ENCODE measurements around the gene ZBTB7C. TPM values are rescaled to one million over a fixed set of nuclear protein-coding genes. Genes with fewer than 3 reads are reported as not detected.

The ZBTB7C gene
- total RNA-seq, 5 donors from 2014 or later (not counting 1 experiment from before 2014, with no cell fraction given), result 0.06 TPM; not detected in 4

DNA sequence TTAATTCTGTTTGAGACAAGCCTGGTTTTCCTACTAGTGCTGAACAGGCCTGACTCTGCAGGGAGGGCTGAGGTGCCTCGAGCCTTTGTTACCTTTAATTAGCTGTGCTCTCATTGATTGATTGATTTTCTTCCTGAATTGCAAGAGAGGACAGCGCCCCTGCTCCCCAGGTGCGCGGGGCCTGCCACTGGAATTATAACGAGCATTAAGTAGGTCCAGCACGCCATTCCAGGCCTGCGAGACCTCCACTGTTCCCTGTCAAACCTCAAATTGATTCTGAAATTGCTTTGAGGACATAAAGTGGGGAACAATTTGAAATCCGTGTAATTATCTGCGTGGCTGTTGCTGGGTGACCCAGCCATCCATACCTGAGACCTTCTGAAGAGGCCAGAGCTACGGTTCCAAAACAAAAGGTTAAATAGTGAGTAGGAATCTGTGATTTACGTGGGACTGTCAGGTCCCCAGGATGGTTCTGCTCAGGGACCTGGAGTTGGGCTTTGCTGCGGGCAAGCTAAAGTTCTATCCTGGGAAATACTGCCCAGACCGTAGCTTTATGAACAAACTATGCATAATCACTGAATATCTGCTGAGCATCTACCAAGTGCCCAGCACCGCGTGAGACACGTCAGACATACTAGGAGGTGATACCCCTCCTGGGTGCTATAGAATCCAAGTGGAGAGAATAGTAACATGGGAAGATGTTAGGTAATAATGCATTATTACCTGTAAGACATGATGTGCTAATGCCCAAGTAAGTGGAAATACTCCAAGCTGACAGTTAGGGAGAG, 104.1 kb downstream of the ZBTB7C start:
- Histone ChIP-seq H3K36me3 (ENCODE audit: control insufficient read depth in 2 of 2, extremely low read depth in 1 of 2, insufficient read depth in 1 of 2, low read length in 1 of 2) (no peaks in the 10 kb centered on the region), H3K27me3 (replicated peaks in 1 of 2; ENCODE audit: control insufficient read depth in 2 of 2, extremely low read depth in 1 of 2, insufficient read depth in 2 of 2, low read length in 1 of 2) (peaks cover 0 to 10% of the 10 kb centered on the region in 2 experiments), H3K4me1 (ENCODE audit: control insufficient read depth in 1 of 2, extremely low read depth in 1 of 2, insufficient read depth in 2 of 2, low read length in 2 of 2) (peaks cover 0 to 7% of the 10 kb centered on the region in 2 experiments), H3K4me3 (ENCODE audit: control insufficient read depth in 1 of 2, extremely low read depth in 1 of 2, low read length in 1 of 2) (no peak overlapping the region), H3K27ac (ENCODE audit: low read length) (no peak overlapping the region), H3K9me3 (no peaks in the 10 kb centered on the region)
- Mint-ChIP-seq H3K36me3 (no peaks in the 10 kb centered on the region), H3K4me1 (peaks cover 4 to 8% (median 5%) of the 10 kb centered on the region in 3 donors), H3K27me3 (peaks cover 0 to 3% of the 10 kb centered on the region in 2 donors), H3K4me3 (no peak overlapping the region), H3K27ac (no peak overlapping the region), H3K9me3 (no peaks in the 10 kb centered on the region)
- ATAC-seq (replicated peaks in 1 of 4), result no peak
- WGBS (ENCODE audit: insufficient coverage), result 89% methylated on average over 6 of the region's 16 CpGs
- no peak for DNase-seq
- POLR2A ChIA-PET, result no interaction called here
- CTCF ChIA-PET, result no interaction called here

DNA sequence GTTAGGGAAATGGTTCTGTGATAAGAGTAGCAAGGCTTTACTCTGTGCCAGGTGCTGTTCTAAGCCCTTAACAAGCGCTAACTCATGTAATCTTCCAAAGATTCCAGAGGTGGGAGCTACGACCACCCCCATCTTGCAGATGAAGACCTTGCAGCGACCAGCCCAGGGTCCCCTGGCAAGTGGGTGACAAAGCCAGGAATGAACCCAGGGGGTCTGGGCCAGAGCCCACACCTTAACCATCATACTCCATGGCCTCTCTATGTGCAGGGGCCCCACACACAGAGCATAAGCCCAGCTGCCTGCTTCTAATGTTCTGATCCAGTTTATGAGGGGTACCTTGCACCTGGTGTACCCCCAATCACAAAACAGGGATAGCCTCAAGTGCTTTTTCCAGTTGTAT, 105.3 kb downstream of the ZBTB7C start:
- Histone ChIP-seq H3K27me3 (replicated peaks in 1 of 2; ENCODE audit: control insufficient read depth in 2 of 2, extremely low read depth in 1 of 2, insufficient read depth in 2 of 2, low read length in 1 of 2) (peaks cover 0 to 10% of the 10 kb centered on the region in 2 experiments), H3K9me3 (no peaks in the 10 kb centered on the region), H3K4me1 (ENCODE audit: control insufficient read depth in 1 of 2, extremely low read depth in 1 of 2, insufficient read depth in 2 of 2, low read length in 2 of 2) (peaks cover 0 to 7% of the 10 kb centered on the region in 2 experiments), H3K36me3 (ENCODE audit: control insufficient read depth in 2 of 2, extremely low read depth in 1 of 2, insufficient read depth in 1 of 2, low read length in 1 of 2) (no peaks in the 10 kb centered on the region), H3K27ac (ENCODE audit: low read length) (no peak overlapping the region), H3K4me3 (ENCODE audit: control insufficient read depth in 1 of 2, extremely low read depth in 1 of 2, low read length in 1 of 2) (no peak overlapping the region)
- DNase-seq (no peak), ATAC-seq (replicated peaks in 1 of 4) (no peak)
- H3K27ac Mint-ChIP-seq, result no peak overlapping the region
- no peaks in the 10 kb centered on the region for H3K9me3 Mint-ChIP-seq
- 70% methylated on average over 3 of the region's 3 CpGs for WGBS (ENCODE audit: insufficient coverage)
- no peaks in the 10 kb centered on the region for H3K27me3 Mint-ChIP-seq
- ChIA-PET POLR2A (no interaction called here), CTCF (no interaction called here)
- no peak overlapping the region for H3K4me3 Mint-ChIP-seq
- peaks cover 5 to 14% (median 5%) of the 10 kb centered on the region in 3 donors for H3K4me1 Mint-ChIP-seq
- H3K36me3 Mint-ChIP-seq, result no peaks in the 10 kb centered on the region

DNA sequence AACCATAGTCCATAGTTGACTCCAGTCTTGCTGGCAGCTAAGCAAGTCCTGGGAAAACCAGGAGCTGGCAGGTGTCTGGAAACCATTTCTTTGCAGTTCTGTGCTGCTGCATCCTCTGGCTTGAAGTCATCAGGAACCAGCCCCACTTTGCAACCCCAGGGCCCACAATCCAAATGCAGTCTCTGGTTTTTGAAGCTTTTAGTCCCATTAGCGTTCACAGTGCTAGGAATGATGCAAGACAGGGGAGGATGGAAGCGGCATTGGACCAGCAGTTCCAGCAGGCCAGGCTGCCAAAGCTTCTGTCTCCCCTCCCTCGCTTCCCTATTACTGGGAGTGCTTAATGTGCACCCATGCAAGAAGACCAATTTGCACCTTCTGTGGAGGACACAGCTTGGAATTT, 106.4 kb downstream of the ZBTB7C start:
- POLR2A ChIA-PET, result interaction anchor here in 1 of 2 donors (0.5 kb wide), 1 partner anchor 238 kb away, joined by 9 read pairs; no protein-coding TSS in a partner anchor
- 100% methylated on average over 3 of the region's 3 CpGs for WGBS (ENCODE audit: insufficient coverage)
- Mint-ChIP-seq H3K27ac (no peak overlapping the region), H3K27me3 (no peaks in the 10 kb centered on the region), H3K36me3 (no peaks in the 10 kb centered on the region), H3K9me3 (no peaks in the 10 kb centered on the region), H3K4me1 (peaks cover 5 to 14% (median 5%) of the 10 kb centered on the region in 3 donors), H3K4me3 (no peak overlapping the region)
- DNase-seq (no peak), ATAC-seq (replicated peaks in 1 of 4) (no peak)
- Histone ChIP-seq H3K36me3 (ENCODE audit: control insufficient read depth in 2 of 2, extremely low read depth in 1 of 2, insufficient read depth in 1 of 2, low read length in 1 of 2) (no peaks in the 10 kb centered on the region), H3K4me1 (ENCODE audit: control insufficient read depth in 1 of 2, extremely low read depth in 1 of 2, insufficient read depth in 2 of 2, low read length in 2 of 2) (peaks cover 0 to 7% of the 10 kb centered on the region in 2 experiments), H3K27me3 (replicated peaks in 1 of 2; ENCODE audit: control insufficient read depth in 2 of 2, extremely low read depth in 1 of 2, insufficient read depth in 2 of 2, low read length in 1 of 2) (peaks cover 0 to 10% of the 10 kb centered on the region in 2 experiments), H3K9me3 (no peaks in the 10 kb centered on the region), H3K4me3 (ENCODE audit: control insufficient read depth in 1 of 2, extremely low read depth in 1 of 2, low read length in 1 of 2) (no peak overlapping the region), H3K27ac (ENCODE audit: low read length) (no peak overlapping the region)
- CTCF ChIA-PET, result no interaction called here

GRCh38 chr18:48300463-48300961, 108.7 kb downstream of the ZBTB7C start:
- POLR2A ChIA-PET, result no interaction called here
- peaks cover 5 to 14% (median 5%) of the 10 kb centered on the region in 3 donors for H3K4me1 Mint-ChIP-seq
- no peak overlapping the region for H3K4me3 ChIP-seq (ENCODE audit: control insufficient read depth in 1 of 2, extremely low read depth in 1 of 2, low read length in 1 of 2)
- no peak overlapping the region for H3K27ac Mint-ChIP-seq
- 49% methylated on average over 5 of the region's 6 CpGs for WGBS (ENCODE audit: insufficient coverage)
- CTCF ChIA-PET, result no interaction called here
- ATAC-seq (replicated peaks in 1 of 4), result no peak
- H3K36me3 Mint-ChIP-seq, result no peaks in the 10 kb centered on the region
- H3K4me1 ChIP-seq (ENCODE audit: control insufficient read depth in 1 of 2, extremely low read depth in 1 of 2, insufficient read depth in 2 of 2, low read length in 2 of 2), result peaks cover 0 to 7% of the 10 kb centered on the region in 2 experiments
- H3K9me3 ChIP-seq, result no peaks in the 10 kb centered on the region
- no peaks in the 10 kb centered on the region for H3K27me3 Mint-ChIP-seq
- H3K4me3 Mint-ChIP-seq, result peak overlapping the region in 1 of 3 donors; percentile 12
- H3K27ac ChIP-seq (ENCODE audit: low read length), result no peak overlapping the region
- H3K27me3 ChIP-seq (replicated peaks in 1 of 2; ENCODE audit: control insufficient read depth in 2 of 2, extremely low read depth in 1 of 2, insufficient read depth in 2 of 2, low read length in 1 of 2), result peaks cover 0 to 11% of the 10 kb centered on the region in 2 experiments
- H3K36me3 ChIP-seq (ENCODE audit: control insufficient read depth in 2 of 2, extremely low read depth in 1 of 2, insufficient read depth in 1 of 2, low read length in 1 of 2), result no peaks in the 10 kb centered on the region
- DNase-seq, result peak in 2 of 35 experiments; percentile 1 to 3
- no peaks in the 10 kb centered on the region for H3K9me3 Mint-ChIP-seq

- no peaks in the 10 kb centered on the region for H3K36me3 Mint-ChIP-seq
- H3K27me3 Mint-ChIP-seq, result peaks cover 0 to 4% of the 10 kb centered on the region in 2 donors
- H3K9me3 ChIP-seq, result no peaks in the 10 kb centered on the region
- DNase-seq, result no peak
- peaks cover 5 to 14% (median 5%) of the 10 kb centered on the region in 3 donors for H3K4me1 Mint-ChIP-seq
- no peak for ATAC-seq (replicated peaks in 1 of 4)
- no peak overlapping the region for H3K4me3 Mint-ChIP-seq
- no peaks in the 10 kb centered on the region for H3K9me3 Mint-ChIP-seq
- peaks cover 0 to 11% of the 10 kb centered on the region in 2 experiments for H3K27me3 ChIP-seq (replicated peaks in 1 of 2; ENCODE audit: control insufficient read depth in 2 of 2, extremely low read depth in 1 of 2, insufficient read depth in 2 of 2, low read length in 1 of 2)
- no peak overlapping the region for H3K27ac Mint-ChIP-seq
- no peak overlapping the region for H3K4me3 ChIP-seq (ENCODE audit: control insufficient read depth in 1 of 2, extremely low read depth in 1 of 2, low read length in 1 of 2)
- no peaks in the 10 kb centered on the region for H3K36me3 ChIP-seq (ENCODE audit: control insufficient read depth in 2 of 2, extremely low read depth in 1 of 2, insufficient read depth in 1 of 2, low read length in 1 of 2)
- H3K4me1 ChIP-seq (ENCODE audit: control insufficient read depth in 1 of 2, extremely low read depth in 1 of 2, insufficient read depth in 2 of 2, low read length in 2 of 2), result peaks cover 0 to 7% of the 10 kb centered on the region in 2 experiments
- ChIA-PET CTCF (no interaction called here), POLR2A (no interaction called here)
- no peak overlapping the region for H3K27ac ChIP-seq (ENCODE audit: low read length)
- no CpG with 5 or more reads among the region's 4 CpGs for WGBS (ENCODE audit: insufficient coverage)
Measured at GRCh38 chr18:48297139-48297538, 112.0 kb downstream of the ZBTB7C start.

- WGBS (ENCODE audit: insufficient coverage), result 83% methylated on average over 9 of the region's 13 CpGs
- Histone ChIP-seq H3K4me3 (ENCODE audit: control insufficient read depth in 1 of 2, extremely low read depth in 1 of 2, low read length in 1 of 2) (no peak overlapping the region), H3K4me1 (ENCODE audit: control insufficient read depth in 1 of 2, extremely low read depth in 1 of 2, insufficient read depth in 2 of 2, low read length in 2 of 2) (peaks cover 0 to 7% of the 10 kb centered on the region in 2 experiments), H3K36me3 (ENCODE audit: control insufficient read depth in 2 of 2, extremely low read depth in 1 of 2, insufficient read depth in 1 of 2, low read length in 1 of 2) (no peaks in the 10 kb centered on the region), H3K9me3 (no peaks in the 10 kb centered on the region), H3K27ac (ENCODE audit: low read length) (no peak overlapping the region), H3K27me3 (replicated peaks in 1 of 2; ENCODE audit: control insufficient read depth in 2 of 2, extremely low read depth in 1 of 2, insufficient read depth in 2 of 2, low read length in 1 of 2) (peaks cover 0 to 11% of the 10 kb centered on the region in 2 experiments)
- H3K9me3 Mint-ChIP-seq, result no peaks in the 10 kb centered on the region
- H3K4me1 Mint-ChIP-seq, result peaks cover 5 to 14% (median 5%) of the 10 kb centered on the region in 3 donors
- peaks cover 0 to 4% of the 10 kb centered on the region in 2 donors for H3K27me3 Mint-ChIP-seq
- no peak for ATAC-seq (replicated peaks in 1 of 4)
- no peak for DNase-seq
- no peak overlapping the region for H3K27ac Mint-ChIP-seq
- ChIA-PET POLR2A (no interaction called here), CTCF (no interaction called here)
- H3K36me3 Mint-ChIP-seq, result no peaks in the 10 kb centered on the region
- H3K4me3 Mint-ChIP-seq, result no peak overlapping the region
Measured at GRCh38 chr18:48296581-48296980, 112.6 kb downstream of the ZBTB7C start.
